ENCODE results near the gene DLX6. TPM values are rescaled to one million over a fixed set of nuclear protein-coding genes. Genes with fewer than 3 reads are reported as not detected.

Gene DLX6
- total and polyA plus RNA-seq, 7 donors, result not detected

GRCh38 chr7:97004247-97005182 is 838 bp upstream of the DLX6 start:
- Histone ChIP-seq H3K9me3 (no peaks in the 10 kb centered on the region), H3K4me1 (peaks cover 11% of the 10 kb centered on the region), H3K36me3 (ENCODE audit: insufficient read depth in 1 of 2, low read depth in 1 of 2) (no peaks in the 10 kb centered on the region), H3K4me3 (peak overlapping the region; percentile 55), H3K27me3 (ENCODE audit: insufficient read depth in 3 of 3, low read length in 2 of 3) (peaks cover 3 to 99% (median 50%) of the 10 kb centered on the region in 3 donors), H3K27ac (no peak overlapping the region)
- intact Hi-C loops (cut with DNase I), result no loop called here
- no peak for TF ChIP-seq CTCF (IDR thresholded peaks at IDR 0.05)
- no peak for ATAC-seq
- WGBS, 3 donors, result 7 to 9% (median 9%) methylated on average over 20 of the region's 20 CpGs
- no peak for DNase-seq

- H3K27ac ChIP-seq, result no peak overlapping the region
- no peak for TF ChIP-seq CTCF (IDR thresholded peaks at IDR 0.05)
- no peak for DNase-seq
- H3K4me3 ChIP-seq, result peak overlapping the region; percentile 55
- no peaks in the 10 kb centered on the region for H3K9me3 ChIP-seq
- intact Hi-C loops (cut with DNase I), result no loop called here
- H3K27me3 ChIP-seq (ENCODE audit: insufficient read depth in 3 of 3, low read length in 2 of 3), result peaks cover 4 to 99% (median 47%) of the 10 kb centered on the region in 3 donors
- WGBS, 3 donors, result 1 to 2% (median 1%) methylated on average over 44 to 83 of the region's 83 CpGs
- peak; percentile 47 to 82 (median 56) for ATAC-seq
- no peaks in the 10 kb centered on the region for H3K36me3 ChIP-seq (ENCODE audit: insufficient read depth in 1 of 2, low read depth in 1 of 2)
- peaks cover 11% of the 10 kb centered on the region for H3K4me1 ChIP-seq
These were observed 882 bp downstream of the DLX6 start for GRCh38 chr7:97006055-97006815.

GRCh38 chr7:97006816-97007582 is 1.6 kb downstream of the DLX6 start:
- Histone ChIP-seq H3K27ac (no peak overlapping the region), H3K9me3 (no peaks in the 10 kb centered on the region), H3K4me3 (peak overlapping the region; percentile 55), H3K27me3 (ENCODE audit: insufficient read depth in 3 of 3, low read length in 2 of 3) (peaks cover 11 to 99% (median 43%) of the 10 kb centered on the region in 3 donors), H3K36me3 (ENCODE audit: insufficient read depth in 1 of 2, low read depth in 1 of 2) (no peaks in the 10 kb centered on the region), H3K4me1 (peaks cover 11% of the 10 kb centered on the region)
- WGBS, 3 donors, result 10 to 21% (median 16%) methylated on average over 39 of the region's 39 CpGs
- intact Hi-C loops (cut with DNase I), result no loop called here
- ATAC-seq (no peak), DNase-seq (no peak)
- no peak for TF ChIP-seq CTCF (IDR thresholded peaks at IDR 0.05)

GRCh38 chr7:97007583-97007861 is 2.2 kb downstream of the DLX6 start:
- no peaks in the 10 kb centered on the region for H3K36me3 ChIP-seq (ENCODE audit: insufficient read depth in 1 of 2, low read depth in 1 of 2)
- H3K27ac ChIP-seq, result no peak overlapping the region
- no peaks in the 10 kb centered on the region for H3K9me3 ChIP-seq
- peaks cover 11% of the 10 kb centered on the region for H3K4me1 ChIP-seq
- DNase-seq (no peak), ATAC-seq (no peak)
- TF ChIP-seq CTCF (IDR thresholded peaks at IDR 0.05), result no peak
- intact Hi-C loops (cut with DNase I), result no loop called here
- H3K4me3 ChIP-seq, result no peak overlapping the region
- 45 to 63% (median 56%) methylated on average over 8 of the region's 8 CpGs for WGBS, 3 donors
- peaks cover 13 to 99% (median 39%) of the 10 kb centered on the region in 3 donors for H3K27me3 ChIP-seq (ENCODE audit: insufficient read depth in 3 of 3, low read length in 2 of 3)

Measured in psoas muscle (tissue), 8 donors.